HG03060 (cell line): ENCODE results near the gene CACNG3.
"Not testable (repeated sequence)": the region's sequence is repeated elsewhere in the genome, so short reads cannot be mapped to it uniquely, and the experiment has no call there.

Experiments used
- ATAC-seq: cut with Tn5 transposase; IDR thresholded peaks from one replicate; pipeline ENCODE4 v1.9.1; 2021; ENCODE audit warnings: low read depth, moderate number of reproducible peaks; ENCODE audit not compliant: unreplicated experiment

CACNG3 gene

DNA sequence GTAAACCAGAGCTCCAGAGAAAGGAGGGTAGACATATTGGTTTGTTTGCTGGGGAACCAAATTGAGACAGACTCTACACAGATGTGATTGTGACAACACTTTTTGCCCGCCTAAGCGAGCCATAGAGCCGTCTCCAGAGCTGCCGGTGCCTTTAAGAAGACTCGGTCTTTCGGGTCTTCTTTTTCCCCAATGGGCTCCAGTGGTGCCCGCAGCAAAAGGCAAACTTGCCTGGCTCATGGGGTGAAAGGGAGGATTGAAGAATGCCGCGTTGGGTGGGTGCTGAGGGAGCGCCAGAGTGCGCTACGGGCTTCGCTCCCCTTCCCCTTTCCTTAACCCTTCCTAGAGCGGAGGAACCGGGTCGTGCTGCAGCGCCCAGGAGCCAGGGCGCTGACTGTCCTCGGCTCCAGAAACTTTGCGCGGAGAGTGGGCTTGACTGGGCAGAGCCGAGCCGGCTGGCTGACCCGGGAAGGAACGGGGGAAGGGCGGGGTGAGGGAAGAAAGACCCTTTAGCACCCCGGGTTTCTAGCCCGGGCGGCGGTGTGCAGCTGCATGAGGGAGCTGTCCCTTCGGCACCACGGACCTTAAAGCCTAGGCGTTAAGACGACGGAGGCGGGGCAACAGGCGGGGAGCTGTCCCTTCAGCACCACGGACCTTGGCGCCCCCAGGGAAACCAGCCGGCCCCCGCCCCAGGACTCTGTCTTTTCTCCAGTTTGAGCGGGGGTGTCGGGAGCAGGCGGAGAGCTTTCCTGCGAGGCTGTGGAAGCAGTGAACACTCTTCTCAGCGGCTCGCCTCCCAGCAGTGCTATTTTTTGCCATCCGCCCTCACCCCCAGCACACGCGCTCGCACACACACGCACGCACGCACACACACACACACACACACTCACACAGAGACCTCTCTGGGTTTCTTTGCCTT is at the start of gene CACNG3:
Gene CACNG3, plus strand, starts transcription at position 880 of the 916 bp plus-strand sequence. CDS start 420 bp downstream, outside the sequence.
- no peak for ATAC-seq

DNA sequence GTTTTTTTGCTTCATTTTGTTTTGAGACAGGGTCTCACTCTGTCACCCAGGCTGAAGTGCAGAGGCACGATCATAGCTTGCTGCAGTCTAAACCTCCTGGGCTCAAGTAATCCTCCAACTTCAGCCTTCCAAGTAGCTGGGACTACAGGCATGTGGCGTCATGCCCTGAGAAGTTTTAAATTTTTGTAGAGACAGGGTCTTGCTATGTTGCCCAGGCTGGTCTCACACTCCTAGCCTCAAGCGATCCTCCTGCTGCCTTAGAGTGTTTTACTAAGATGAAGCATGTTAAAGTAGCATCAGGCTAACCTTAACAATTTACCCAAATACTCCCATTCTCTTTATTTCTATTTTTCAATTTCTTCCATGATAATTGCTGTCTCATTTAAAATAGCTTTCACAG is 49.2 kb upstream of the CACNG3 start:
- ATAC-seq: no peak

DNA sequence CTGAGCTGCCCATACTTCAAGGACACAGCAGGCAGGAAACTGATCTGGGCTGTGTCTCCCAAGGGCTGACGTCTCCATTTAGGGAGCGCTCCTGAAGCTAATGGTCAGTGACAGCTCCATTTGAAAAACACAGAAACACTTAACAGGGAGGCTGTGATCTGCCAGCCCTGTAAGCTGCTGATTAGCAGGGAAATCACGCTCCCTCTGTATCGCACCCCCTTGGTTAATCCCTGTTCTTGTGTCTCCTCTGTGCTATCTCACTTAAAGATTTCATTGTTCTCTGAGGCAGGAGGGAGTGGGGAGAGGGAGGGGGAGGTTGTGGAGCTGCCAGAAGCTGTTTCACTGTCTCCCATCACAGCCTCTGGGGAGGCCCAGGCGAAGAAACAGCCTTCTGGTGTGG is 47.4 kb upstream of the CACNG3 start:
- no peak for ATAC-seq

DNA sequence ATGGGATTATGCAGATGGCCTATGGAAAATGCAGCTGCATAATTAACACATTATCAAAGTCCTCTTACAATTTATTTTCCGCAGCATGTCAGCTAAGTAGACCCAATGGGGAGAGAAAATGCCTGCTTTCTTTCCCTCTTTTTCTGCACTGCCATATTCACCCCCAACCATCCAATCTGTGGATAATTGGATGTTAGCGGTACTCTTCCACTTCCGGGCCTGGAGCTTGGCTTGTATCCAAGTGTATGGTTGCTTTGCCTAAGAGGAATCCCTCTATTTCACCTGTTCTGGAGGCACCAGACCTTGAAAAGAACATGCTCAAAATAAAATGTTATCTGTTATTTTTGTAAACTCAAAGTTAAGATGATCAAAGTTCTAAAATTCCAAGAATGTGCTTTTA is 41.1 kb upstream of the CACNG3 start:
- ATAC-seq: no peak

DNA sequence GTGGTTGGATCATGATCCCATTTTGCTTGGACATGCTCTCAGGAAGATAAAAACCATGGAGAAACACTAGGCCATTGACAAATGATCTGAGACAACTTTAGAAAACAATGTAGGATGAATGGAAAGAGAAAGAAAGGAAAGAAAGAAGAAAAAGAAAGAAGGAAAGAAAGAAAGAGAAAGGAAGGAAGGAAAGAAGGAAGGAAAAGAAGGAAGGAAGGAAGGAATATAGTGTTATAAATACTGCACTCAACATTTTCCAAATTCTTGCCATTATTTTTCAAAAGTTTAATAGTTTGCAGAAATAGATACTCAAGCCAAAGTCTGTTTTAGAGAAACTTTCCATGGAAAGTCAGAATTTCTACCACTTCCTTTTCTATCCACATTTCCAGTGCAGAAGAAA is 39.2 kb upstream of the CACNG3 start:
- ATAC-seq: no peak

DNA sequence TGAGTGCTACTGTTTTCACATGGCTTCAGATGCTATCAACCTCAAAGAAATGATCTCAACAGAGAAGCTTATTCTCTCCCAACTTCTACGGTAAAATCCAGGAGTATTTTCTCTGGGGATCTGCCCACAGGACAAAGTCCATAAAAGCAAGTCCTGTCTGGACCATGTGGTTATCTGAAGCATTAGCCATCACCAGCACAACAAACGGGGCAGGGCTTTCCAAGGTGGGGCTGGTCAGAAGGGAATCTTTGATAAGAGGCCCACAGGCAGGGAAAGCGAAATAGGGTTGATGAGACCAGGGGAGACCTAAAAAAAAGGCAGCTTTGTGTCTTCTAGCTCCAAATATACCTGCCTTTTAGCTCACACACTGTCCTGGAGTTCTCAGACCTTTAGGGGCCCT is 38.7 kb upstream of the CACNG3 start:
- no peak for ATAC-seq

DNA sequence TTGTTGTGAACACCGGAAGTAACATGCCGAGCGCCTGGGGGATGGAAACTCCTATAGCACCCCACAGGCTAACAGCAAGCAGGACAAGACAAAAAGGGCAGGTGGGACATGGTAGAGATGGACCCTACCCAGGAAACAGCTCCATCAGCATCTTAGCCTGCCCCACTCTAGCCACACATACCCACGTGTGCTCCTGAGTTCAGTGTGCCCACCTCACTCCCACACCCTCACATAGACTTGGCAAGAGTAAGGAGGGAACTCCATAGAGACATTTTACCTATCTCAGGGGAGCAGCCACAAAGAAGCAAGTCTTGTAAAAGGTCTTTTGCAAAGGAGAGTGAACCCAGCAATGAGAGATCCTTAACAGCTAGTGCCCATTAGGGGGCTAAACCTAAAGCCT is 37.8 kb upstream of the CACNG3 start:
- no peak for ATAC-seq

DNA sequence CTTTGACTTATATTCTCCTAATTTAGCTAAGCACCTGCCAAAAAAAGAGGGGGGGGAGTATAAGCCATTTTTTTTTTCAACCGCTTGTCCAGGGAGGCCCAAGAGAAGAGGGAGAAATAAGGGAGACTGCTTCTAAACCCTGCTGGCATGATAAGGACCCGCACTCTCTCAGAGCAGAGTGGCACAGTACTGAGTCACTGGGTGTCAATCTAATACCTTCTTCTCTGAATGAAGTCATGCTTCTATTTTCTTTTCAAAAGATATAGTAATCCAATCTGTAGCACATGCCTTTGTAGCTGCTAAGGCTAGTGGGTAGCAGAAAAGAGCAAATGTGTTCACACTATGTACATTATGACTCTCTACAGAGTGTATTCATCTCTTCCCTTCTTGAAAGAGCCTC is 34.9 kb upstream of the CACNG3 start:
- ATAC-seq: no peak

DNA sequence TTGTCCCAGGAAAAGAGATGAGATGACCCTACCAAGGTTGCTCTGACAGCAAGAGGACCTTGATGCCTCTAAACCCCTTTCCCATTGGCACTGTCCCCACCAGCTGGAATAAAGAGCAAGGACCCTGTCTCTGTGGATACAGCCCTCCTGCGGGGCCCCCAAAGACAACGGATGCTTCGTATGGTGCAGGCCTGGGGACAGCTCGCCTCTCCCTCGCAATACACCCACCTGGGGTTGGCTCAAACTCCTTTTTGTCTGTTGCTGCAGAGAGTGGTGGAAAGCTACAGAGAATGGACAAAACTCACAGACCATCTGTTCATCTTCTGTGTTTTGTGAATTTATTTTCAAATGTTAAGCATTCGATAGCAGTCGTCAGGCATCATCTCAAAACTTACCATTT is 27.6 kb upstream of the CACNG3 start:
- no peak for ATAC-seq

DNA sequence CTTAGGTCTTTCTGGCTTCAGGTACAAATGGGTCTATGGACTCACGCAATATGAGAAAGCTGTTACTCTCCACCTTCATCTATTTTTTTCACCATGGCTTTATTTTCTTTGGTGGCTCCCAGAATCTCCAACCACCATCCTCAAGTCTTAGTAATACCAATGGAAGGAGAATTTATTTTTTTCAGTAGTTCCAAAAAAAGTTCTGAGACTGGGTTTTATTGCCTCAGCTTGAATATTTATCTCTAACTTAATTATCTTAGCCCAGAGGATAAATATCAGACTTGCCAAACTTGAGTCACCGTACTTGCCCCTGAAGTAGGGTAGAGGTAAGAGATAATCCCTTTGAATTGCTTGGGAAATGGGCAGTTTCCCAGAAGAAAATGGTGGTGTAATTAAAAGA is 23.2 kb upstream of the CACNG3 start:
- ATAC-seq: no peak

DNA sequence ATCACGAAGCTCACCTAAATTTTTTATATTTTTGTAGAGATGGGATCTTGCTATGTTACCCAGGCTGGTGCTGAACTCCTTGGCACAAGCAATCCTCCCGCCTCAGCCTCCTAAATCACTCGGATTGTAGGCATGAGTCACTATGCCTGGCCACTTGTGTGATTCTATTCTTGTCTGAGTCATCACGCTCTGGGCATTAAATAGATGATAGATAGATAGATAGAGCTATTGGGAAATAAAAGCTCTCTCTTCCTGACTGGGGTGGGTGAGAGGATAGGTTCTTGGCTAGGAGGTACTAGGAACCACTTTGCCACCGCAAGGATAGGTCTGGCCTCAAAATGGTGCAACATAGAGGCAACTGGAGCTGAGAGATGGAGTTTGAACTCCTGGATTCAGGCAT is 21.4 kb upstream of the CACNG3 start:
- ATAC-seq: no peak

DNA sequence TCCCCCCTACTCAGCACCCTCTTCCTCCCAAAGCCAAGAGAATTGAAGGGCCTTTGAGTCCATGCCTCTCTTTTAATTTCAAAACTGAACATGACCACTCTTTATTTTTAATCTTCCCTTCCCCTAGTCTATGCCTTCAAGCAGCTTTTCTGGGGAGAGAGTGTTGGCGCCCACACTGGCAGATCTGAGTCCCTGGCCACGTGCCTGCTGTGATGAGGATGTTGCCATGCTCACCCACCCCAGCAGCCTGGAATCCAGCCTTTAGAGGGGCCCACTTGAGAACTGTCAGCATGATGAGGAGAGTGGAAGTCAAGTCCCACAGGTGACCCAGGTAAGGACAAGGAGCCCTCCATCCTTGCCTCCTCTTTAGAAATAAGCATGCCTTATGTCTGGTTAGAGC is 20.3 kb upstream of the CACNG3 start:
- no peak for ATAC-seq

DNA sequence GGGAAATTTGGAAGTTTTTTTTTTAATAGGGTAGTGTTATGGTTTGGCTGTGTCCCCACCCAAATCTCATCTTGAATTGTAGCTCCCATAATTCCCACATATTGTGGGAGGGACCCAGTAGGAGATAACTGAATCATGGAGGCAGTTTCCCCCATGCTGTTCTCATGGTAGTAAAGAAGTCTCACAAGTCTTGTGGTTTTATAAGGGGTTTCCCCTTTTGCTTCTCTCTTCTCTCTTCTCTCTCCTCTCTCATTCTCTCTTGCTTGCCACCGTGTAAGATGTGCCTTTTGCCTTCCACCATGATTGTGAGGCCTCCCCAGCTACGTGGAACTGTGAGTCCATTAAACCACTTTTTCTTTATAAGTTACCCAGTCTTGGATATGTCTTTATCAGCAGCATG is 17.3 kb upstream of the CACNG3 start:
- not testable (repeated sequence) for ATAC-seq

DNA sequence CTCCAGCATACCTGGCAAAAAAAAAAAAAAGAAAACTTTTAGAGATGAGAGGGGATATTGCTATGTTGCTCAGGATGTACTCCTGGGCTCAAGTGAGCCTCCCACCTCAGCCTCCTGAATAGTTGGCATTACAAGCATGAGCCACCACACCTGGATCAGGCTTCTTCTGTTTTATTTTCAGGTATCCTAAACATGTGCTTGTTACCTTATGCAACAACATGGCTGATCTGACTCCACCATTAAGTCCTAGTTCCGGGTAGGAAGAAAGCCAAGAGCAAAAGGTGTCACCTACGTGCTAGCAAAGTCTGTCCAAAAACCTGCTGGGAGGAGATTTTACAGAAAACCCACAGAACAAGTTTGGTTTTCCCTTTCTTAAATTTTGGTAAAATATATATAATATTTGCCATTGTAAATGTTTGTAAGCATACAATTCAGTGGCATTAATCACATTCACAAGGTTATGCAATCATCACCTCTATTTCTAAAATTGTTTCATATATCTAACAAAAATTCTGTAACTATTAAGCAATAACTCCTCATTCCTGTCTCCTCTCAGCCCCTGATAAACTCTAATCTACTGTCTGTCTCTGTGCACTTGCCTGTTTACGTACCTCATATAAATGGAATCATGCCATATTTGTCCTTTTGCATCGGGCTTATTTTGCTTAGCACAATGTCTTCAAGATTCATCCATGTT is 9.1 kb upstream of the CACNG3 start:
- ATAC-seq: no peak

DNA sequence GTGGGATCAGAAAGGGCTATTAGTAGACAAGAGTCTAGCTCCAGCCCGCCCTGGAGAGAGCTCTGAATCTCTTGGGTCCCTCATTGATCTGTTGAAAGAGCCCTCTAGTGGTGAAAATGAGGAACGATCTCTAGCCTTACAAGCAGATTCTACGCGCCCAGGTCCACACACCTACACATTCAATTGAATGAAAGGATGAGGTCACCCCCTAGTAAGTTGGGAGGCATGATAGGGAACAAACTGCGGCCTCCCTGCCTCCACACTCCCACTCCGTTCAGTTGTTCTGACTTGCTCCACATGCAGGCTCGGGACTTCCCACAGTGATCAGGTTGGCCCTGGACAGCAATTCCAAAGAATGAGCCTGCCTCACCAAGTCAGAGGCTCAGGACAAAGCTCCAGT is 2.9 kb upstream of the CACNG3 start:
- ATAC-seq: no peak

DNA sequence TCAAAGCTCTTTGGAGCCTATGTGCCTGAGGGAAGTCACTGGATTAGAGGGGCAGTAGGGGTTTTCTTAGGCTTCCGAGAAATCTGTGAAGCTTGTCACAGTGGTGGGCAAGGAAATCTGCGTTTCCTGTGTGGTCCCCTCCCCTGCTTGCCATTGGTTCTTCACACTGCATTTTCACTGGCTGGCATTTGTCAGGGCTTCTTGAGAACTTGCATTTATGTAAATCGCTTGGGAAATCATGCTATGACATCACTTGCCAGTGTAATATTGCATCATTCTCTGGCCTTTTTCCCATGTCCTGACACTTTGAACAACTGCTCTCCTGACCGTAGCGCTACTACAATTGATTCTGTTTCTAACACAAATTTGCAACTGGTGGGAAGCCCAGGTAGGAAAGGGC is 1.8 kb downstream of the CACNG3 start:
- ATAC-seq: no peak

DNA sequence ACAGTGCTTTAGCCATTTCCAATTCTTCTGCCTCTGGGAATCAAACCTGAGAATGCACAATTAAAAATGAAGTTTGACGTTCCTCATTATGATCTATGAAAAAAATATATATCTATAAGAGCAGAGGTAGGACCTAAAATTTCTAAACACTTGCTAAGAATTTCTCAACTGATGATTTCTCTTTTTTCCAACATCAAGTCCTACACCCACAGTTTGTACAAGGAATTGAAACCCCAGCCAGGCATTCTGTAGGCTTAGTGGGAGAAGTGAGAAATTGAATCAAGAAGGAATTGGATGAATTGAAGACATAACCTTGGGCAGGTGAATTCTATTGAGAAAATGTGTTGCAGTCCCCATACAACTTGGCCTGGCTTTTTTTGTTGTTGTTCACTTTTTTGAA is 2.7 kb downstream of the CACNG3 start:
- ATAC-seq: no peak

DNA sequence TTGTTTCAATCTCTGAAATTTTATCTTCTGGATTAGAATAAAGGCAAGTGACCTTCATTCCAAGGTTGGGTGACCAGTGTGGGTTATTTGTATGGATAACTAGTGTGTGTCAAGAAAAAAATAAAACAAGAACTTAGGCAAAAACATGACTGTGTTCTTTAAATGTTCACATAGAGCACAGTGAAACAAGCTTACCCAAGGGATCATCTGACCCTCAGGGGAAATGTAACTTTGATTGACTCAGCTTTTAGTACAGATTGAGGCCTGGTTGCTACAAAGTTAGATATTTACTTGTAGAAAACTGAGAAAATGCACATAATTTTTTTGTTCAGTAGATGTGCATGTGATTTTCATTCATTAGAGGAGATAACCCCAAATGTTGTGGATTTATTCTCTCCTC is 6.7 kb downstream of the CACNG3 start:
- ATAC-seq: no peak

DNA sequence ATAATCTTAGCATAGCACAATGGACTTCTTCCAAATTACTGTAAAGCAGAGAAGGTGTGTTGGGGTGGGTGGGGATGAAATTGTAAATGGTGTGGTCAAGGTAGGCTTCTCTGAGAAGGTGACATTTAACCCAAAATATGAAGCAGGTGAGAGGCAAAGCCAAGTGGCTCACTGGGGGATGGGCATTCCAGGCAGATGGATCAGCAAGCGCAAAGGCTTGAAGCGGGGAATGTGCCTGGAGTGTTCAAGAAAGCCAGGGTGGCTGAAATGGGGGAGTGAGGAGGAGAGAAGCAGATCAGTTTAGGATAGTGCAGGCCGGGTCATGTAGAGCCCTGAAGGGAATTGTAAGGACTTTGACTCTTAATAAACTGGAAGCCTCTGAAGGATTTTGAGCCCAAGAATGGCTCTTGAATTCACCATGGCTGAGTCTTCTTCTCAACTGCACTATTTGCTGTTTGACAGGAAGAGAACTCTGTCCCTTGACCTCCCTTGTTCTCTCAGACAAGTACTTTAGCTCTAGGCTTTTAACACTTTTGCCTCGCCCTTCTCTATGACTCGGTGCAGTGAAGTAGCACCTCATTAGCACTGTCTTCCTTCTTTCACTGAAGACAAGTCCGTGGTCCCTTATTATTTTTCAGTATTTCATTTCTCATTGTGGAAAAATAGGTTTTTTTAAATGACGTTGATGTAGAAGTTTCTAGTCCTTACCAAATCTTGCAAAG is 14.7 kb downstream of the CACNG3 start:
- ATAC-seq: no peak

DNA sequence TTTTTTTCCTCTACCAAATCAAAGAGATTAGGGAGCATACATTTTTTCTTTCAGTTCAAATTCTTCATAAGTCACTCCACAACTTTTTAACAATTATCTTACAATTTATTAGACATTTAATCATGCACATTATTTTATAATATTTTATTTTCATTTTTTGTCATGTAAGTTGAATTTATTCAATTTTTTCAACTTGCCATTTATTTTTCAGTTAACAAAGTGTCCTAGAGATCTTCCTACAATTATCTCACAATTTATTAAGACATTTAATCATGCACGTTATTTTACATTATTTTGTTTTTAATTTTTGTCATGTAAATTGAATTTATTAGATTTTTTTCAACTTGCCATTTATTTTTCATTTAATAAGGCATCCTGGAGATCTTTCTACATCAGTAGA is 16.2 kb downstream of the CACNG3 start:
- no peak for ATAC-seq

DNA sequence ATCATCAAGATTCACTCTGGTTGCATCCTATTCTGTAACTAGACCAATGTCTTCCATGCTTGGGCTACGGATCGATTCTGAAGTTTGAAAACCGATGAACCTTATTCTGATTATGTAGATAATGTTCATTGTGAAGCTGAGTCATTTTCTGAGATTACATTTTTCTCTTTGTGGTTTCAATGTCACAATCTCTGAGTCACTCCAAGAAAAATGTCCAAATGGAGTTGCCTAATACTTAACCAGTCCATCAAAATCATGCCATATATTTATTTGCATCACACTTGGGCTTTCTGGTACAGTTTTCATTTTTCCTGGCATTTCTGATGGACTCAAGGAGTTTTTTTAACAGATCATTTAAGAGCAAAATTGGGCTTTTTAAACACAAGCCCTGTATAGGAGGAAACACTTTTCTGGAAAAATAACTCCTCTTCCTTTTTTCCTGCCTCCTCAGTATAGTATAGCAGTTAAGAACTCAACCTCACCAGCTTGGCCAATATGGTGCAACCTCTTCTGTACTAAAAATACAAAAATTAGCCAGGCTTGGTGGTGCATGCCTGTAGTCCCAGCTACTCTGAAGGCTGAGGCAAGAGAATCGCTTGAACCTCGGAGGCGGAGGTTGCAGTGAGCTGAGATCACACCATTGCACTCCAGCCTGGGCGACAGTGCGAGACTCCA is 17.5 kb downstream of the CACNG3 start:
- no peak for ATAC-seq
